ENCODE measurements around the gene EDA2R. TPM values are rescaled to one million over a fixed set of nuclear protein-coding genes. Genes with fewer than 3 reads are reported as not detected.

EDA2R gene
- 2.7 TPM for total RNA-seq

- peak; percentile 56 for DNase-seq
Observed at GRCh38 chrX:66638591-66639500, at the start of gene EDA2R. Gene EDA2R, minus strand, starts transcription at chrX:66639078. Its CDS starts 23,058 bp downstream, at chrX:66616020.

- no peak for DNase-seq
Observed at GRCh38 chrX:66684196-66684595, 45.3 kb upstream of the EDA2R start.

GRCh38 chrX:66680451-66680850, 41.6 kb upstream of the EDA2R start:
- DNase-seq, result no peak

DNA sequence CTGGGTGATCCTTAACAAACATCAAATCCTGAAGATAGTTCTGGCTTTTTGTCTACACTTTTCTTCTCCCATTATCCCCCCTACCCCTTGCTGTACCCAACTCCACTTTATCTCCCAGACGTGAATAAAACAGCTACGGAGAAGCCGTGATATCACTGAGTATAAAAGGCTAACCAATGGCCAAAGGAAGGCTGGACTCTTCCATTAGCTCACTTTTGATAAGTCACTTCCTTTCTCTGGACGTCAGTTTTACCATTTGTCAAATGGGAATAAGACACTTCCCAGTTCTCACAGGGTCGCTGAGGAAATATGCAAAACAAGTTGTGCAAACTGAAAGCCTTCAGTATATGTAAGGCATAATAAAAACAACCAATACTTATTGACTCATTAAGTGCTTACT, 38.6 kb upstream of the EDA2R start:
- no peak for DNase-seq

DNA sequence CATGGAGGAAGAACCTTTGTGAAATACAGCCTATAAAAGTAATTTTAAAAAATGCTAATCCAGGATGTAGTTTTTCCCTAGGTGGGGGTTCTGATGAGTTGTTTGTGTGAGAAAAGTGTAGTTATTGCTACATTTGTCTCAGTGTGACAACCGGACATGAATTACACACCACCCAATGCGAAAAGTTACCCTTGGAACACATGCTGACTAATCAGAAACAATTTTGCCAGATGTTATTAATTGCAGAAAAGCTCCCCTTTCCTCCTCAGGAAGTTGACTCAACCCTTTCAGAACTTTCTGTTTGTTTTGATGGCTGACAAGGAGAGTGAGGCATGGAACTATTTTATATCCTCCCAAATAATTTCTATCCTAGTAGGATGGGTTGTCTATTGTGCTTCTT, 38.1 kb upstream of the EDA2R start:
- DNase-seq, result no peak

GRCh38 chrX:66676413-66676812, 37.5 kb upstream of the EDA2R start:
- peak; percentile 0 for DNase-seq

DNA sequence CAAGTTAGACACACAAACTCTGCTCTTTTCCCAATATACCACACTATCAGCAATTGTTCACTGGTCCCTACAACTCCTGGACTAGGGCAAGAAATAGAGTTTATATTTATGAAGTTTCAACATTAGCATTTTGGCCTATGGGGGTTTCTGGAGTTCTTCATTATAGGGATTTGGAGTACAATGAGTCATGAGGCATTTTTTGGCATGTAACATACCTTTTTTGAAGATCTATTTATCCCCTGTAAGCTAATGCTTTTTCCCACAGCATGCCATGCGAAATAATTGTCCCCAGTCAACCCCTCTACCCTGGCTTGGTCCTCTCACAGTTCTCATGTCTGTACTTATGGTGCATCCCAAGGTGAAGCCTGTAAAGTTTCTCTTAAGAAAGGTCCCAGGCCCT, 36.7 kb upstream of the EDA2R start:
- no peak for DNase-seq

- no peak for DNase-seq
Observed at GRCh38 chrX:66674506-66674905, 35.6 kb upstream of the EDA2R start.

- no peak for DNase-seq
Observed at GRCh38 chrX:66672106-66672505, 33.2 kb upstream of the EDA2R start.

GRCh38 chrX:66654411-66654810, 15.5 kb upstream of the EDA2R start:
- DNase-seq, result no peak

GRCh38 chrX:66635360-66635759, 3.5 kb downstream of the EDA2R start:
- peak; percentile 20 for DNase-seq

DNA sequence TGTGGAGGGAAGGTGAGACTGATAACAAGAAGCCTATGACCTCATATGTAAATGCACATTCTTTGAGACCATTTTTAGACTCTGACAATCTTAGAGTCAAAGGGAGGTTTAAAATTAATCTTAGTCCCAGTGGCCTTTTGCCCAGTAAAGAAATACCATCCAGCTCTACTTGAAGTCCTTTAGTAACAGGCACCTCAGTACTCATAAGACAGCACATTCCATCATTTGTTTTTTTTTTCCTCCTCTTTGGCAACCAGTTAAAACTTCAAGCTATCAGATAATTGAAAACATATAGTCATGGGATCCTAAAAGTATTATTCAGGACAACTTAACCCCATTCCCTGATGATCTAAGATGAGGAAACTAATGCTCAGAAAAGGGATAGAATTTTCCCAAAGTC, 4.6 kb downstream of the EDA2R start:
- DNase-seq, result no peak

DNA sequence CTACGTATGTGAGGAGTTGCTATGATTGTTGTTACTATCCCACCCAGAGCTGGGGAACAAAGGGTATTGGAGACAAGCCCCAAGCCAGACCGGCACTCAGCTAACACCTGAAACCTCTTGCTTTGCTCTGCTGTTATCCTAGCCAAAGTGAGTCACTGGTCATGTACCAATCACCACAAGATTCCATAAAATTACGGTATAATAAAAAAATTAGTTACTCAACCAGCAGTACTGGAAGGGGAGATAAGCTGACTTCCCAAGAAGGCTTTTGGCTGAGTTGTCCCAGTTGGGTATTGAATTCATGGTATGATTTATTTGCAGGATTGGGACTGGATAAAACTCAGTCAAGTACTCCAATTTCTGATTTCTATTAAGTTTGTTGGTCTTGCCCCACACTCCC, 5.3 kb downstream of the EDA2R start:
- no peak for DNase-seq

- DNase-seq, result no peak
Observed at GRCh38 chrX:66632981-66633380, 5.9 kb downstream of the EDA2R start.

DNA sequence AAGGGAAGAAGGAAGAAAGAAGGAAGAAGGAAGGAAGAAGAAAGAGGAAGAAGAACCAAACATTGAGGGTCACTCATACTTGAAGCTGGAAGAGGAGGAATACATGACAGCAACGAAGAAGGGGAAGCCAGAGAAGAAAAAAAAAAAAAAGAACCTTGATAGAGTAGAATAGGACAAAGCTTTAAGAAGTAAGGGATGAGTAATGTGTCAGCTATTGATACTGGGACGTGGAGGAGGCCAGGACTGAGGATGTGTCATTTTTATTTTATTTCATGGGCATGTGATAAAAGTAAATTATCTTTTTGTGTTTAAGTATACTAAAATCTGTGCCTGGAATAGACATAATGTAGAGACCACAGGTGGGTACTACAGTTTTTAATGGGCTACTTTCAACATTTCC, 6.4 kb downstream of the EDA2R start:
- no peak for DNase-seq

DNA sequence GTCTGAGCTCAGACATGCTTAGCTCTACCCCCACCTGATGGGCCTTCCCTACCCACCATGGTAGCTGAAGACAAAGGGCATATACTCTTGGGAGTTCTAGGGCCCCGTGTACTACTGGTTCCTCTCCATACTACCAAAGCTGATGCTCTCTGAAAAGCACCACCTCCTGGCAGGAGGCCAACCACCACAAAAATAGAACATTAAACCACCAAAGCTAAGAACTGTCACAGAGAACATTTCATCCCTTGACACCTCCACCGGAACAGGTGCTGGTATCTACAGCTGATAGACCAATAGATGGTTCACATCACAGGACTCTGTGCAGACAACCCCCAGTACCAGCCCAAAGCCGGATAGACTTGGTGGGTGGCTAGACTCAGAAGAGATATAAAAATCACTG, 13.4 kb downstream of the EDA2R start:
- DNase-seq, result peak; percentile 7

- no peak for DNase-seq
Observed at GRCh38 chrX:66622209-66622608, 16.7 kb downstream of the EDA2R start.

DNA sequence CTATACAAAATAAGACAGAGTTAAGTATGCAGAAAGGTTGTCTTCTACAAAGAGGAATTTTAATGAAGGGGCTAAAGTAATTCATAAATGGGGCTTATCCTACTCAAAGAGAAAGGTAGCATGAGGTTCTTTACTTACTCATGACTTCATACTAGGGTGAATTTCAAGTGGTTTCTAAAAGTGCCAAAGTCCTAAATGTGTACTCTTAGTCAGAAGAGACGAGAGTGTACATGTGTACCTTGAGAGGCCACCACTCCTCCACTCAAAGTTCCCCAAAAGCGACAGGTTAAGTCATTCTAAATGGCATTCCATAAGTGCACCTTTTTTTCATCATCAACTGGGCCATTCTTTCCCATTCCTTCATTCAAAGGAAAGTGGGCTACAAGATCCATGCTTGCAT, 21.9 kb downstream of the EDA2R start:
- no peak for DNase-seq

- no peak for DNase-seq
Observed at GRCh38 chrX:66602381-66602938, 36.4 kb downstream of the EDA2R start.

- DNase-seq, result no peak
Observed at GRCh38 chrX:66601522-66601921, 37.4 kb downstream of the EDA2R start.

DNA sequence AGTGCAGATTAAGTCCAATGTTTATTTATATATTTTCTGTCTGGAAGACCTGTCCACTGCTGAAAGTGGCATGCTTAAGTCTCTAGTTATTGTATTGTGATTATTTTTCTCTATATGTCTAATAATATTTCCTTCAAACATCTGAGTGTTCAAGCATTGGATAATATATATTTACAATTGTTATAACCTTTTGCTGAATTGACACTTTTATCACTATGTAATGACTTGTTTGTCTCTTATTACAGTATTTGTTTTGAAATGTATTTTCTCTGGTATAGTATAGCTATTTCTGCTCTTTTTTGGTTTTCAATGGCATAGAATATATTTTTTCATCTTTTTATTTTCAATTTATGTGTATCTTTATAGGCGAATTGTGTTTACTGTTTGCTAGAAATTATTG, 59.7 kb downstream of the EDA2R start:
- DNase-seq, result no peak

DNA sequence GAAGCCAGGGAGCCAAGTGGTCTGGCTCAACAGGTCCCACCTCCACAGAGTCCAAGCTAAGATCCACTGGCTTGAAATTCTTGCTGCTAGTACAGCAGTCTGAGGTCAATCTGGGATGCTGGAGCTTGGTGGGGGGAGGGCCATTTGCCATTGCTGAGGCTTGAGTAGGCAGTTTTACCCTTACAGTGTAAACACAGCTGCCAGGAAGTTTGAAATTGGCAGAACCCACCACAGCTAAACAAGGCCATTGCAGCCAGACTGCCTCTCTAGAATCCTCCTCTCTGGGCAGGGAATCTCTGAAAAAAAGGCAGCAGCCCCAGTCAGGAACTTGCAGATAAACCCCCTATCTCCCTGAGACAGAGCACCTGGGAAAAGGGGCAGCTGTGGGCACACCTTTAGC, 84.9 kb downstream of the EDA2R start:
- DNase-seq, result no peak

- DNase-seq, result no peak
Observed at GRCh38 chrX:66547847-66548369, 91.0 kb downstream of the EDA2R start.
